Keratinocyte (primary cell): ENCODE measurements around the gene MLLT10. TPM values are rescaled to one million over a fixed set of nuclear protein-coding genes. Genes with fewer than 3 reads are reported as not detected.

Experiments
- DNase-seq: peaks from one replicate; pipeline ENCODE4 v3.0.0-alpha.2; 2011; ENCODE audit warnings: low read depth, missing footprints, low spot score
- FAIRE-seq: peaks from 2 replicates; lab custom pipeline; 2011; peaks lifted over from hg19 to GRCh38; lab: Jason Lieb, UNC
- H2AFZ ChIP-seq: 2 replicates; pipeline ENCODE4 v1.6.0; 2012; ENCODE audit warnings: low read length, control low read depth, inconsistent platforms; ENCODE audit not compliant: control insufficient read depth
- H3K27ac ChIP-seq: 2 replicates; pipeline ENCODE4 v1.5.1; 2011; ENCODE audit warnings: low read length; ENCODE audit not compliant: control insufficient read depth, insufficient read depth
- H3K27me3 ChIP-seq: 3 replicates; pipeline ENCODE4 v1.6.0; 2011; ENCODE audit warnings: low read length; ENCODE audit not compliant: control insufficient read depth, insufficient read depth; ENCODE audit errors: extremely low read depth
- H3K36me3 ChIP-seq, 2 experiments: 2 replicates in 1 of 2; 3 replicates in 1 of 2; pipeline ENCODE4 v1.5.1; 2011; ENCODE audit warnings: low read length in 2 of 2, mild to moderate bottlenecking in 1 of 2; ENCODE audit not compliant: control insufficient read depth in 2 of 2, insufficient read depth in 2 of 2; ENCODE audit errors: extremely low read depth in 1 of 2
- H3K4me1 ChIP-seq: 3 replicates; pipeline ENCODE4 v1.5.1; 2011; ENCODE audit warnings: low read length; ENCODE audit not compliant: control insufficient read depth, insufficient read depth; ENCODE audit errors: extremely low read depth
- H3K4me2 ChIP-seq: 3 replicates; pipeline ENCODE4 v1.6.0; 2011; ENCODE audit warnings: low read depth, low read length; ENCODE audit not compliant: control insufficient read depth, insufficient read depth; ENCODE audit errors: extremely low read depth
- H3K4me3 ChIP-seq, 3 experiments: fragments of 200-600 bp in 1 of 3; sonication (generic) in 1 of 3; 2 replicates in 2 of 3; 3 replicates in 1 of 3; pipeline ENCODE4 v1.5.1; 2011 to 2016; ENCODE audit warnings: low read length in 3 of 3, mild to moderate bottlenecking in 3 of 3, control low read depth in 2 of 3, inconsistent platforms in 1 of 3, low read depth in 1 of 3, mixed read lengths in 1 of 3, mixed run types in 1 of 3, moderate library complexity in 1 of 3; ENCODE audit not compliant: control insufficient read depth in 2 of 3, insufficient read depth in 2 of 3; ENCODE audit errors: extremely low read depth in 1 of 3
- H3K79me2 ChIP-seq: 2 replicates; pipeline ENCODE4 v1.6.0; 2012; ENCODE audit warnings: low read length; ENCODE audit not compliant: control insufficient read depth, insufficient read depth
- H3K9ac ChIP-seq: 3 replicates; pipeline ENCODE4 v1.6.0; 2011; ENCODE audit warnings: low read length; ENCODE audit not compliant: control insufficient read depth, insufficient read depth; ENCODE audit errors: extremely low read depth
- H3K9me1 ChIP-seq: 3 replicates; pipeline ENCODE4 v1.6.0; 2011; ENCODE audit warnings: low read length; ENCODE audit not compliant: control insufficient read depth, insufficient read depth; ENCODE audit errors: extremely low read depth
- H3K9me3 ChIP-seq: 2 replicates; pipeline ENCODE4 v1.5.1; 2012; ENCODE audit warnings: low read depth, low read length; ENCODE audit not compliant: control insufficient read depth
- H4K20me1 ChIP-seq: 3 replicates; pipeline ENCODE4 v1.6.0; 2011; ENCODE audit warnings: low read length; ENCODE audit not compliant: control insufficient read depth, insufficient read depth; ENCODE audit errors: extremely low read depth
- EZH2 ChIP-seq: IDR thresholded peaks from one replicate; pipeline ENCODE4 v1.6.1; 2012; ENCODE audit warnings: inconsistent platforms, mild to moderate bottlenecking, low read length, moderate library complexity
- dilution Hi-C: fragments of 300-500 bp; cut with MboI; formaldehyde crosslinking; loops from one replicate; pipeline ENCODE4 v1.7.0; 2020; ENCODE audit warnings: low sequenced_read_pairs; ENCODE audit not compliant: extremely low pct_ligation_motif_present
- polyA plus RNA-seq, 5 experiments: library from polyadenylated mRNA; depleted of rRNA in 3 of 5; stranded (reverse) in 3 of 5; stranded (forward) in 1 of 5; unstranded in 1 of 5; fragments of >200 nt; gene quantifications; 1 replicate in 1 of 5; 2 replicates in 3 of 5; 3 replicates in 1 of 5; pipeline versions ENCODE4 v1.2.1 to v1.2.3, GENCODE V29; 2011 to 2012; ENCODE audit warnings: missing spikeins in 2 of 5, low read depth in 1 of 5, low replicate concordance in 1 of 5
- TF ChIP-seq, protein P1 (sequence below), 3 experiments: IDR thresholded peaks in 1 of 3; conservative IDR thresholded peaks in 1 of 3; optimal IDR thresholded peaks in 1 of 3; 2 replicates in 2 of 3; 3 replicates in 1 of 3; pipeline versions ENCODE3 to v1.5.1; 2011; ENCODE audit warnings: low read length in 3 of 3, mild to moderate bottlenecking in 3 of 3, moderate library complexity in 2 of 3, control low read depth in 1 of 3, inconsistent platforms in 1 of 3; ENCODE audit not compliant: insufficient read depth in 2 of 3; ENCODE audit errors: extremely low read depth in 1 of 3

The MLLT10 gene
- polyA plus RNA-seq, 1 donor (not counting 4 experiments of a cell fraction or from before 2014, with no cell fraction given) = 40.2 TPM

GRCh38 chr10:21514818-21515351, 19.1 kb upstream of the MLLT10 start:
- Histone ChIP-seq H3K9me1 (no peaks in the 10 kb centered on the region), H3K27ac (no peak overlapping the region), H2AFZ (no peak overlapping the region), H3K27me3 (no peaks in the 10 kb centered on the region), H3K36me3 (no peaks in the 10 kb centered on the region), H4K20me1 (no peaks in the 10 kb centered on the region), H3K4me2 (peak overlapping the region; percentile 77), H3K4me3 (peak overlapping the region in 2 of 3 experiments; percentile 6 to 62), H3K9me3 (no peaks in the 10 kb centered on the region), H3K79me2 (no peaks in the 10 kb centered on the region), H3K9ac (no peak overlapping the region), H3K4me1 (peaks cover 27% of the 10 kb centered on the region)
- DNase-seq = no peak
- no peak for FAIRE-seq
- TF ChIP-seq, protein P1, sequence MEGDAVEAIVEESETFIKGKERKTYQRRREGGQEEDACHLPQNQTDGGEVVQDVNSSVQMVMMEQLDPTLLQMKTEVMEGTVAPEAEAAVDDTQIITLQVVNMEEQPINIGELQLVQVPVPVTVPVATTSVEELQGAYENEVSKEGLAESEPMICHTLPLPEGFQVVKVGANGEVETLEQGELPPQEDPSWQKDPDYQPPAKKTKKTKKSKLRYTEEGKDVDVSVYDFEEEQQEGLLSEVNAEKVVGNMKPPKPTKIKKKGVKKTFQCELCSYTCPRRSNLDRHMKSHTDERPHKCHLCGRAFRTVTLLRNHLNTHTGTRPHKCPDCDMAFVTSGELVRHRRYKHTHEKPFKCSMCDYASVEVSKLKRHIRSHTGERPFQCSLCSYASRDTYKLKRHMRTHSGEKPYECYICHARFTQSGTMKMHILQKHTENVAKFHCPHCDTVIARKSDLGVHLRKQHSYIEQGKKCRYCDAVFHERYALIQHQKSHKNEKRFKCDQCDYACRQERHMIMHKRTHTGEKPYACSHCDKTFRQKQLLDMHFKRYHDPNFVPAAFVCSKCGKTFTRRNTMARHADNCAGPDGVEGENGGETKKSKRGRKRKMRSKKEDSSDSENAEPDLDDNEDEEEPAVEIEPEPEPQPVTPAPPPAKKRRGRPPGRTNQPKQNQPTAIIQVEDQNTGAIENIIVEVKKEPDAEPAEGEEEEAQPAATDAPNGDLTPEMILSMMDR (optimal IDR thresholded peaks at IDR 0.05 in 1 of 3, IDR thresholded peaks at IDR 0.05 in 1 of 3, conservative IDR thresholded peaks at IDR 0.05 in 1 of 3; ENCODE audit: extremely low read depth in 1 of 3, insufficient read depth in 2 of 3, low read length in 3 of 3) = no peak
- TF ChIP-seq EZH2 = no peak
- dilution Hi-C loops = no loop called here

DNA sequence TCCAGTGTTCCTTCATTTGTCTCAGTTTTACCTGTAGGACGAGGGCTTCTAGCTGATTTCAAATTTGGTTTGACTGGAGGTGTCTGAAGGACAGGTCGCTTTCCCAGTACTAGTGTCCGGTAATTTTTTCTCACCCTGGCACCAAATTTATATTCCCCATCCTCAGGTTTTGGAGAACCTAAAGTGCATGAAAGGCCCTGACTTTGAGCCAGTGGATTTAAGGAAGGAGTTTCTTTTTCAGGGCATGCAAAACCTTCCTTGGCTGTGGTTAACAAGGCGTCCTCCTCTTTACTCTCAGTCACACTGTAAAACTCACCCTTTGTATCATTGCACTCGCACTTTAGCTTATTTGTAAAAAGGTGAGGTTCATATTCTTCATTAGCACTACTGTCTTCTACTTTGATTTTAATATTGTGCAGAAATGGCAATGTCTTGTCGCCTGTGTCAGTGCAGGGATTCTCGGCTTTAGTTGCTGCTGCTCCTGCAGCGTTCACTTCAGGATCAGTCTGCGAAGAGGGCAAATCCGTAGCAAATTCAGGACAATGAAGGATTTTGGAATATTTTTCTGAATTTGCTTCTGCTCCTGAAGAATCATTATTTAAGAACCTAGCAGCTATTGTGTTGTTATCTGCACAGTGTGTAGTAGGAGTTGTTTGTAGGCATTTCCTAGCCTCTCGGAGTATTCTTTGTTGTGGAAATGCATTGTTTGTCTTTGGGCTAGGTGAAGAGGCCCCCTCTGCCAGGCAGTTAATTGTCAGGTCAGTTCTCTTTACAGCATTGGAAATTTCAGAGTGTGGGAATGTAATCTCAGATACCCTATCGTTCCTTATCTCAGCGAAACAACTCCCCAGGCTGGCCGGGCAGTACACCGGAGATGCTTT, 18.4 kb upstream of the MLLT10 start:
- TF ChIP-seq, protein P1 (optimal IDR thresholded peaks at IDR 0.05 in 1 of 3, IDR thresholded peaks at IDR 0.05 in 1 of 3, conservative IDR thresholded peaks at IDR 0.05 in 1 of 3; ENCODE audit: extremely low read depth in 1 of 3, insufficient read depth in 2 of 3, low read length in 3 of 3) = no peak
- TF ChIP-seq EZH2 = no peak
- Histone ChIP-seq H3K4me2 (peak overlapping the region; percentile 77), H3K27me3 (no peaks in the 10 kb centered on the region), H3K27ac (no peak overlapping the region), H3K9me1 (no peaks in the 10 kb centered on the region), H3K9me3 (no peaks in the 10 kb centered on the region), H3K79me2 (no peaks in the 10 kb centered on the region), H3K9ac (peak overlapping the region; percentile 39), H3K4me3 (peak overlapping the region; percentile 49 to 62 (median 56)), H2AFZ (peak overlapping the region; percentile 62), H3K4me1 (peaks cover 27% of the 10 kb centered on the region), H4K20me1 (no peaks in the 10 kb centered on the region), H3K36me3 (no peaks in the 10 kb centered on the region)
- DNase-seq (no peak), FAIRE-seq (no peak)
- dilution Hi-C loops = no loop called here
